ENCODE measurements around the gene JMJD8.

Gene JMJD8

GRCh38 chr16:669666-670065 is 14.5 kb downstream of the JMJD8 start:
- Histone ChIP-seq H3K9ac (ENCODE audit: low read depth in 1 of 2, low read length in 2 of 2) (no peak overlapping the region), H3K9me3 (ENCODE audit: control insufficient read depth in 2 of 2, low read length in 2 of 2) (no peaks in the 10 kb centered on the region), H3K27ac (ENCODE audit: low read depth in 2 of 2, low read length in 2 of 2) (no peak overlapping the region), H3K36me3 (ENCODE audit: control insufficient read depth in 2 of 2, insufficient read depth in 2 of 2, low read length in 2 of 2) (peaks cover 30 to 37% of the 10 kb centered on the region in 2 donors), H3K4me3 (ENCODE audit: low read length in 2 of 2) (no peak overlapping the region), H3K4me1 (ENCODE audit: control insufficient read depth in 2 of 2, insufficient read depth in 2 of 2, low read length in 2 of 2) (peaks cover 13 to 14% of the 10 kb centered on the region in 2 donors), H3K27me3 (ENCODE audit: control insufficient read depth in 2 of 2, insufficient read depth in 2 of 2, low read length in 2 of 2) (no peaks in the 10 kb centered on the region)

DNA sequence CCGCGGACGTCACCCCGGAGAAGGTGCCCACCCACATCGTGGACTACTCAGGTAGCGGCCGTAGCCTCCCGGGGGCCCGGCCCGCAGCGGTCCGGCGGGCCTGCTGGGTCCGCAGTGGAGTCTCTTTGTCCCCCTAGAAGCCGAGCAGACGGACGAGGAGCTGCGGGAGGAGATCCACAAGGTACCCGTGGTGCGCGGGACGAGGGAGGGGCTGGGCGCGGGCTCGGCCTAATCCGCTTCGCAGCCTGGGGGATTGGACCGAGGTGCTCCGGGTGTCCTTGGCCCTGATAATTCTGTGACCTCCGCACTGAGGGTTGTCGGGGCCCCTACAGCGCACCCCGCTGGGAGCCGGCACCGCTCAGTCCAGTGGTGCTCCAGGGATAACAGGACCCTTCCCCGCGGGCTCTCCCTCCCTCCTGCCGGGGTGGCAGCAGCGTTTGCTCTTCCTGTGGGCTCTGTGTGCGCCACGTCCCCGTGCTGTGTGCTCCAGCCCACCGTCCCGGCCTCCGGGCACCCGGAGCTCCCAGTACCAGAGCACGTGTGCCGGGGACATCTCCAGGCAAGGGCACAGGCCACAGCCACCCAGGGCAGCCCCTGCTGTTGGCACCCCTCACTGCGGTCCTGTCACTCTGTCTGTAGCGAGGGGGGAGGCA is 15.5 kb downstream of the JMJD8 start:
- Histone ChIP-seq H3K27me3 (ENCODE audit: control insufficient read depth in 2 of 2, insufficient read depth in 2 of 2, low read length in 2 of 2) (no peaks in the 10 kb centered on the region), H3K4me1 (ENCODE audit: control insufficient read depth in 2 of 2, insufficient read depth in 2 of 2, low read length in 2 of 2) (peaks cover 12 to 13% of the 10 kb centered on the region in 2 donors), H3K9me3 (ENCODE audit: control insufficient read depth in 2 of 2, low read length in 2 of 2) (no peaks in the 10 kb centered on the region), H3K4me3 (ENCODE audit: low read length in 2 of 2) (peak overlapping the region; percentile 73 to 81), H3K27ac (ENCODE audit: low read depth in 2 of 2, low read length in 2 of 2) (peak overlapping the region; percentile 78 to 80), H3K9ac (ENCODE audit: low read depth in 1 of 2, low read length in 2 of 2) (peak overlapping the region; percentile 77 to 87), H3K36me3 (ENCODE audit: control insufficient read depth in 2 of 2, insufficient read depth in 2 of 2, low read length in 2 of 2) (peaks cover 30 to 37% of the 10 kb centered on the region in 2 donors)

GRCh38 chr16:667780-668518 is 16.2 kb downstream of the JMJD8 start, which contains the start of gene RHOT2:
RHOT2 (plus strand) TSS chr16:668132; CDS start chr16:668200, 68 bp downstream.
- Histone ChIP-seq H3K4me3 (ENCODE audit: low read length in 2 of 2) (peak within 1 kb of the TSS; percentile 73 to 81), H3K9ac (ENCODE audit: low read depth in 1 of 2, low read length in 2 of 2) (peak within 1 kb of the TSS; percentile 77 to 87), H3K36me3 (ENCODE audit: control insufficient read depth in 2 of 2, insufficient read depth in 2 of 2, low read length in 2 of 2) (peaks cover 25 to 32% of the 10 kb centered on the region in 2 donors), H3K4me1 (ENCODE audit: control insufficient read depth in 2 of 2, insufficient read depth in 2 of 2, low read length in 2 of 2) (peaks cover 12 to 13% of the 10 kb centered on the region in 2 donors), H3K27me3 (ENCODE audit: control insufficient read depth in 2 of 2, insufficient read depth in 2 of 2, low read length in 2 of 2) (no peaks in the 10 kb centered on the region), H3K9me3 (ENCODE audit: control insufficient read depth in 2 of 2, low read length in 2 of 2) (no peaks in the 10 kb centered on the region), H3K27ac (ENCODE audit: low read depth in 2 of 2, low read length in 2 of 2) (peak within 1 kb of the TSS; percentile 78 to 80)

DNA sequence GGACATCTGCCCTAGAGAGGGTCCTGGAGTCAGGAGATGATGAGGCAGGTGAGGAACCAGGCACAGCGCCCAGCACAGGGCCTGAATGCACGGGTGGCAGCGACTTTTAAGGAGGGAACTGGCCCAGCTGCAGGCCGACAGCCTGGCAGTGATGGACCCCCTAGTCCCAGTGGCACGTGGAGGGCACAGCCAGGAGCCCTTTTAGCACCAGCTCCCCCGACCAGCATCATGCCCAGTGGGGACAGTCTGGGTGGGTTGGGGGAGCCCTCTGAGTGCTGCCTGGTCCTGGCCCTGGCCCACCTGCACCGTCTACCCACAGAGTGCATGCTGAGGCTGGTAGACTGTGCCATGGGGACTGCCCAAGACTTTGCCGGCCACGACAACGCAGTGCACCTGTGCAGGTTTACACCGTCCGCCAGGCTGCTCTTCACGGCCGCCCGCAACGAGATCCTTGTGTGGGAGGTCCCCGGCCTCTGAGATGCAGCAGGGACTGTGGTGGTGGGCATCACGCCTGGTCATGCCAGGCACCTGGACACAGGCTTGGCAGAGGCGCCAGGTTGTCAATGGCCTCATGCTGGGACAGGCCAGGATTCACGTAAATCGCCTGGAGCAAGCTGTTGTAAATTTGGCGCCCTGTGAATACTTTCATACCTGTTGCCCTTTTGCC is 16.9 kb downstream of the JMJD8 start:
- no peaks in the 10 kb centered on the region for H3K27me3 ChIP-seq (ENCODE audit: control insufficient read depth in 2 of 2, insufficient read depth in 2 of 2, low read length in 2 of 2)
- H3K4me1 ChIP-seq (ENCODE audit: control insufficient read depth in 2 of 2, insufficient read depth in 2 of 2, low read length in 2 of 2) = peaks cover 12 to 13% of the 10 kb centered on the region in 2 donors
- H3K36me3 ChIP-seq (ENCODE audit: control insufficient read depth in 2 of 2, insufficient read depth in 2 of 2, low read length in 2 of 2) = peaks cover 20 to 25% of the 10 kb centered on the region in 2 donors
- peak overlapping the region in 1 of 2 donors; percentile 57 for H3K4me3 ChIP-seq (ENCODE audit: low read length in 2 of 2)
- H3K9ac ChIP-seq (ENCODE audit: low read depth in 1 of 2, low read length in 2 of 2) = peak overlapping the region; percentile 65 to 87
- H3K9me3 ChIP-seq (ENCODE audit: control insufficient read depth in 2 of 2, low read length in 2 of 2) = no peaks in the 10 kb centered on the region
- peak overlapping the region; percentile 78 to 80 for H3K27ac ChIP-seq (ENCODE audit: low read depth in 2 of 2, low read length in 2 of 2)

- H3K9me3 ChIP-seq (ENCODE audit: control insufficient read depth in 2 of 2, low read length in 2 of 2) = no peaks in the 10 kb centered on the region
- H3K9ac ChIP-seq (ENCODE audit: low read depth in 1 of 2, low read length in 2 of 2) = no peak overlapping the region
- no peak overlapping the region for H3K27ac ChIP-seq (ENCODE audit: low read depth in 2 of 2, low read length in 2 of 2)
- H3K27me3 ChIP-seq (ENCODE audit: control insufficient read depth in 2 of 2, insufficient read depth in 2 of 2, low read length in 2 of 2) = no peaks in the 10 kb centered on the region
- no peak overlapping the region for H3K4me3 ChIP-seq (ENCODE audit: low read length in 2 of 2)
- peaks cover 16 to 21% of the 10 kb centered on the region in 2 donors for H3K36me3 ChIP-seq (ENCODE audit: control insufficient read depth in 2 of 2, insufficient read depth in 2 of 2, low read length in 2 of 2)
- H3K4me1 ChIP-seq (ENCODE audit: control insufficient read depth in 2 of 2, insufficient read depth in 2 of 2, low read length in 2 of 2) = peaks cover 12 to 15% of the 10 kb centered on the region in 2 donors
These were observed 17.6 kb downstream of the JMJD8 start for GRCh38 chr16:666572-666971.

GRCh38 chr16:662597-662996 is 21.5 kb downstream of the JMJD8 start:
- no peak overlapping the region for H3K4me3 ChIP-seq (ENCODE audit: low read length in 2 of 2)
- H3K9me3 ChIP-seq (ENCODE audit: control insufficient read depth in 2 of 2, low read length in 2 of 2) = no peaks in the 10 kb centered on the region
- H3K36me3 ChIP-seq (ENCODE audit: control insufficient read depth in 2 of 2, insufficient read depth in 2 of 2, low read length in 2 of 2) = peaks cover 1 to 2% of the 10 kb centered on the region in 2 donors
- H3K27me3 ChIP-seq (ENCODE audit: control insufficient read depth in 2 of 2, insufficient read depth in 2 of 2, low read length in 2 of 2) = no peaks in the 10 kb centered on the region
- no peak overlapping the region for H3K9ac ChIP-seq (ENCODE audit: low read depth in 1 of 2, low read length in 2 of 2)
- no peak overlapping the region for H3K27ac ChIP-seq (ENCODE audit: low read depth in 2 of 2, low read length in 2 of 2)
- peaks cover 12 to 13% of the 10 kb centered on the region in 2 donors for H3K4me1 ChIP-seq (ENCODE audit: control insufficient read depth in 2 of 2, insufficient read depth in 2 of 2, low read length in 2 of 2)

- H3K27ac ChIP-seq (ENCODE audit: low read depth in 2 of 2, low read length in 2 of 2) = no peak overlapping the region
- H3K27me3 ChIP-seq (ENCODE audit: control insufficient read depth in 2 of 2, insufficient read depth in 2 of 2, low read length in 2 of 2) = no peaks in the 10 kb centered on the region
- peaks cover 9% of the 10 kb centered on the region in 2 donors for H3K4me1 ChIP-seq (ENCODE audit: control insufficient read depth in 2 of 2, insufficient read depth in 2 of 2, low read length in 2 of 2)
- H3K4me3 ChIP-seq (ENCODE audit: low read length in 2 of 2) = no peak overlapping the region
- H3K36me3 ChIP-seq (ENCODE audit: control insufficient read depth in 2 of 2, insufficient read depth in 2 of 2, low read length in 2 of 2) = peaks cover 1 to 2% of the 10 kb centered on the region in 2 donors
- H3K9me3 ChIP-seq (ENCODE audit: control insufficient read depth in 2 of 2, low read length in 2 of 2) = no peaks in the 10 kb centered on the region
- H3K9ac ChIP-seq (ENCODE audit: low read depth in 1 of 2, low read length in 2 of 2) = no peak overlapping the region
These were observed 22.0 kb downstream of the JMJD8 start for GRCh38 chr16:662095-662494.

DNA sequence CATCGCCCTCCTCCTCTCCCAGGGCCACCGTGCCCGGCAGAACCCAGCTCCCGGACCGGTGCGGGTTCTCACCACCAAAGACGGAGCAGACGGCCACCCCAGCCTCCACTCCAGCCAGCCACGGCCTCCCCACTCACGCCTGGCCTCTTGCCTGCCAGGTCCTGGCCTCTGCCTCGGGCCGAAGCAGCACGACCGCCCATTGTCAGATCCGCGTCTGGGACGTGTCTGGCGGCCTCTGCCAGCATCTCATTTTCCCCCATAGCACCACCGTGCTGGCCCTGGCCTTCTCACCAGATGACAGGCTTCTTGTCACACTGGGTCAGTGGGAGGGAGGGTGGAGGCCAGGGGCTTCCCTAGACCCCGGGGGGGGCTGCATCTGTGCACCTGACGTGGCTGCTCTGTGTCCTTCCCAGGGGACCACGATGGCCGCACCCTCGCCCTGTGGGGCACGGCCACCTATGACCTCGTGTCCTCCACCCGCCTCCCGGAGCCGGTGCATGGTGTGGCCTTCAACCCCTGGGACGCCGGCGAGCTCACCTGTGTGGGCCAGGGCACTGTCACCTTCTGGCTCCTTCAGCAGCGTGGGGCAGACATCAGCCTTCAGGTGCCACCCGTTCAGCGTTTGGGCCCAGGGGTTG is 22.8 kb downstream of the JMJD8 start:
- Histone ChIP-seq H3K4me3 (ENCODE audit: low read length in 2 of 2) (peak overlapping the region in 1 of 2 donors; percentile 39), H3K36me3 (ENCODE audit: control insufficient read depth in 2 of 2, insufficient read depth in 2 of 2, low read length in 2 of 2) (peaks cover 1 to 2% of the 10 kb centered on the region in 2 donors), H3K27me3 (ENCODE audit: control insufficient read depth in 2 of 2, insufficient read depth in 2 of 2, low read length in 2 of 2) (no peaks in the 10 kb centered on the region), H3K4me1 (ENCODE audit: control insufficient read depth in 2 of 2, insufficient read depth in 2 of 2, low read length in 2 of 2) (peaks cover 9% of the 10 kb centered on the region in 2 donors), H3K9ac (ENCODE audit: low read depth in 1 of 2, low read length in 2 of 2) (peak overlapping the region in 1 of 2 donors; percentile 8), H3K27ac (ENCODE audit: low read depth in 2 of 2, low read length in 2 of 2) (peak overlapping the region in 1 of 2 donors; percentile 52), H3K9me3 (ENCODE audit: control insufficient read depth in 2 of 2, low read length in 2 of 2) (no peaks in the 10 kb centered on the region)

DNA sequence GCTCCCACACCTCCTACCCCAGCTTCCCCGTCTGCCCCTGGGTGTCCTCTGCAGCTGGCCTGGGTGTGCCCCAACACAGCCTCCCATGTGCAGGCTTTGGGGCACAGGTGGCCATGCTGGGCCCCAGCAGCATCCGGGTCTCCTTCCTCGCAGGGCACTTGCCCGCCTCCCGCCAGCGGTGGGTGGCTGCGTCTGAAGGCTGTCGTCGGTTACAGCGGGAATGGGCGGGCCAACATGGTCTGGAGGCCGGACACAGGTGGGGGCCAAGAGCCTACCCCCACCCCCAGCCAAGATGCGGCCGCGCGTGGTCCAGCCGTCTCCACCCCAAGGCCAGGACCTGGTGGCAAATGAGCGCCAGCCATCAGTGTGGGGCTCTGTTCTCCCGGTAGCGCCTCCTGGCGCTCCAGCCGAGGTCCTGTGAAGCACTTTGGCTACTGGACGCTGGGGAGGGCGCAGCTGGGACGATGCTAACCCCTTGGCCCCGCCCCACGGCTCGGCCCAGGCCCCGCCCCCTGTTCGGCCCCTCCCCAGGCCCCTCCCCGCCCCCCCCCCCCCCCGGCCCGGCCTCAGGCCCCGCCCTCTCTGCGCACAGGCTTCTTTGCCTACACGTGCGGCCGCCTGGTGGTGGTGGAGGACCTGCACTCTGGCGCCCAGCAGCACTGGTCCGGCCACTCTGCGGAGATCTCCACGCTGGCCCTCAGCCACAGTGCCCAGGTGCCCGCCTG is 23.5 kb downstream of the JMJD8 start:
- Histone ChIP-seq H3K4me1 (ENCODE audit: control insufficient read depth in 2 of 2, insufficient read depth in 2 of 2, low read length in 2 of 2) (peaks cover 9% of the 10 kb centered on the region in 2 donors), H3K36me3 (ENCODE audit: control insufficient read depth in 2 of 2, insufficient read depth in 2 of 2, low read length in 2 of 2) (peaks cover 1 to 2% of the 10 kb centered on the region in 2 donors), H3K9ac (ENCODE audit: low read depth in 1 of 2, low read length in 2 of 2) (peak overlapping the region in 1 of 2 donors; percentile 19), H3K4me3 (ENCODE audit: low read length in 2 of 2) (peak overlapping the region; percentile 41 to 50), H3K27ac (ENCODE audit: low read depth in 2 of 2, low read length in 2 of 2) (peak overlapping the region; percentile 52 to 68), H3K9me3 (ENCODE audit: control insufficient read depth in 2 of 2, low read length in 2 of 2) (no peaks in the 10 kb centered on the region), H3K27me3 (ENCODE audit: control insufficient read depth in 2 of 2, insufficient read depth in 2 of 2, low read length in 2 of 2) (no peaks in the 10 kb centered on the region)

Data from mucosa of rectum (tissue), 2 donors.